Stimulated activated CD4-positive, alpha-beta T cell treated with anti-CD3 and anti-CD28 coated beads, TNF-alpha, amount 100 ng/mL, for 4 hours (primary cell): Measurements from ENCODE around the gene TRH.
"Not testable (repeated sequence)": the region's sequence is repeated elsewhere in the genome, so short reads cannot be mapped to it uniquely, and the experiment has no call there.

Experiments
- DNase-seq, 3 experiments: peaks; one replicate each; pipeline ENCODE4 v3.0.0-alpha.2; 2020; ENCODE audit warnings: low read depth in 3 of 3

The TRH gene

DNA sequence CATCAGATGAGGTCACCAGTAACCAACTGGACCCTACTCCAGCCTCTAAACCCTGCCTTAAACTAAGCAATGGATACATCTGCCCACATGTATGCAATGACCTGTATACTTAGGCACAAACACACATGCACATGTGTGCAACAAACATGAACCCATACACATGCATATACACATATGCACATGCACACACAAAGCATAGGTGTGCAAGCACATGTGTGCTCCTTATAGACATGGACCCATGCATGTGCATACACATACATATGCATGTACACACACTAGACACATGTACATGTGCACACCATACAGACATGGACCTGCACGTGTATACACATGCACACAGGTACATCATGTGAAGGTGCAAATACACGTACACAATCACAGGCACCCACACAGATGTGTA, 8.6 kb upstream of the TRH start:
- DNase-seq: no peak

- DNase-seq: no peak
These were observed 7.6 kb upstream of the TRH start for GRCh38 chr3:129966876-129967275.

GRCh38 chr3:129967761-129968160, 6.8 kb upstream of the TRH start:
- no peak for DNase-seq

DNA sequence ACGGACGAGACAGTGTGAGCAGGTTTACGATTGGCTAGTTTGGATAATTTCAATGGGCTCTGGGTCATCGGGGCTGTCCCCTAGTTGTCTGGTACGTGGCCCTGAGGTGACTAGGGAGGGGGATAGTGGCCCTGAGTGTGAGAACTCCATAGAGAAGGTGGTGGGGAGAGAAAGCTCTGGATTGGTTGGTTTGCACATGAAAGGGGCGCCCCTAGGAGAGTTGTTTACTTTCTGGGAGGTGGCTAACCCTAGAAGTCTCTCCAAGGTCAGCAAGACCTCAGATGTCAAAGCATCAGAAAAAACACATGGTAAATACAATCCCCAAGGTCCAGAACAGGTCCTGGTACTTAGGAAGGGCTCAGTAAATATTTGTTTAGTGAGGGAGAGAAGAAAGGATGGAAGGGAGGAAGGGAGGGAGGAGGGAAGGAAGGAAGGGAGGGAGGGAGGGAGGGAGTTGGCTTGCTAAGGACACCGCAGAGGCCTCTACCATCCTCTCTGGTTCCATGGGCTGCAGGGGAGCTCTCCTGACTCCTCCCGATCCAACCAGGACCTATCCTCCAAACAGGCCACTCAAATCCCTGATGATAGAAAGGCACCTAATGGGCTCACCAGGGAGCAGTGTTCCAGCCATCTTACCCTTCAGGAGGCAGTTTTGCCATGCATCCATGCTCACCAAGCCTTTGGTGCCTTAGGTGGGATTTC, 3.0 kb upstream of the TRH start:
- no peak for DNase-seq

DNA sequence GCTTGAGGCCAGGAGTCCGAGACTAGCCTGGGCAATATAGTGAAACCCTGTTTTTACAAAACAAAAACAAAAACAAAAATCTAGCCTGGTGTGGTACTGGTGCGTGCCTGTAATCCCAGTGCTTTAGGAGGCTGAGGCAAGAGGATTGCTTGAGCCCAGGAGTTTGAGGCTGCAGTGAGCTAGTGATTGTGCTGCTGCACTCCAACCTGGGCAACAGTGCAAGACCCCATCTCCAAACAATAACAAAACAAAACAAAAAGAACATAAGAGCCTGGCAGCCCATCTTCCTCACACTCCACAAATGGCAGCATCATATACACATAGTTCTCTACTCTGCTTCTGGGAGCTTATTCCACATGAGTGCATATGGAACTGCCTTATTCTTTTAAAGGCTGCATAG, 2.2 kb upstream of the TRH start:
- DNase-seq: no peak

GRCh38 chr3:129973853-129974563, 512 bp upstream of the TRH start:
- DNase-seq: no peak

GRCh38 chr3:129974833-129975704, 549 bp downstream of the TRH start:
- DNase-seq: no peak

- no peak for DNase-seq
These were observed 1.2 kb downstream of the TRH start for GRCh38 chr3:129975705-129976048.

DNA sequence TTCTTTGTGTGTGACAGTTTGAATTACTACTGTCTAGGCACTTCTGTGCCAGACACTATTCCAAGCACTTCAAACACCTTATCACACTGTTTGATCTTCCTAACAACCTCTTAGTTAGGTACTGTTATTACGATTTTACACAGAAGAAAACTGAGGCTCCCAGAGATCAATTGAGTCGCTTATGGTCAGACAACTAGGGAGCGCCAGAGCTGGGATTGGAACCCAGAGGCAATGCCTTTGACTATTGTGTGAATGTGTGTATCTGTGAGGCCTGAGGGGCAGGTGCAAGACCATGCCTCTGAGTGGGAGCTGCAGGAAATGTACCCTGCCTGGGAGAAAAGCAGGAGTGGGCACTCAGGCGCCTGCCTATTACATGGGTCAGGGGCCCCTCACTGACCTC, 1.8 kb downstream of the TRH start:
- DNase-seq: no peak

DNA sequence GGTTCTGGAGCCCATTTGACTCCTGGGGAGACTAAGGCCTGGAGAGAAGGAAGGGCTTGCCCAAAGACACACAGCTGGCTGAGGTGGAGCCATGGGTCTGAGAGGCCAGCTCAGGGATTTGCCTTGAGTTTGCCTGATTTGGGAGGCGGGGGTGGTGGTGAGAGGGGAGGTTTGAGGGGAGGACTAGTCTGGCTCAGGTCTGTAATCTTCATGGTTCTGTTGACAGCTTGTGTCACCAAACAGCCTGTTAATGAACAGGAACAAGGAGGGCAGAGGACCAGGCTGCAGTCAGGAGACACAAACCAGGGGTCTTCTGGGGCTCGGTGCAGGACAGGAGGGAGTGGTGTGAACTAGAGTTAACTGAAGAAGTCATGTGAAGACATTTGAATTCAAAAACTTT, 3.6 kb downstream of the TRH start:
- DNase-seq: no peak

- no peak for DNase-seq
These were observed 5.4 kb downstream of the TRH start for GRCh38 chr3:129979905-129980304.

- DNase-seq: no peak
These were observed 9.0 kb downstream of the TRH start for GRCh38 chr3:129983561-129983960.

DNA sequence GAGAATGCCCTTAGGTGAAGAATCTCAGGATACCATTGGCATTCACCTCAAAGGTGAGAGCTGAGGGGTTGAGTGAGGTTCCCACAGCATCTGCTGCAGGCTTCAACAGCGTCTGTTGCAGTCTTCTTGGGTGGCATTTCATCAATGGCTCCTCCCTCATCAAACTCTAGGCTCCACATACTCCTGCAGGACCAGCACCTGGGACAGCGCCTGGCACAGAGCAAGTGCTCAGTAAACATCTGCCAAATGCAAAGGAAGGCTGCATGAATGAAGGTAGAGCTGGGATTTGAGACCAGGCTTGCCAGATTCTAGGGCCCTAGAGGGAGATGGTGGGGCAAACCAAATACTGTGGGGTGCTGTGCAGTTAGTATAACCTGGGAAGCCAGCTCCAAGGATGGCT, 9.6 kb downstream of the TRH start:
- no peak for DNase-seq

DNA sequence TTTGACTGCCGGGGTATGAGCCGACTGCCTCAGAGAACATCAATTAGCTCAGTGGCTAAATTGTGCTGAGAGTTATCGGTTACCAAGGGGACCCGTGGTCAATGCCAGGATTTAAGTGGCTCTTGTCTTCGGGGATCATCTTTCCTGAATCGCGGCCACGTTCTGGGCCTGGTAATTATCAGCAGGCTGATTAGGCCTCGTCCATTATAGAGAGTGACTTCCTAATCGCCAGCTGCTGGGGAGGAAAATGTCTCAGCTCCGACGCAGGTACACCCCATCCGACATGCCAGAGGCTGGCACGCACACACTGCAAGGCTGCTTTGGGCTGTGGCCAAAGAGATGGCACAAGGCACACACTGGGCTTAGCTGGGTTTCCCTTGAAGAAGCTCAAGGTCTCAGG, 10.6 kb downstream of the TRH start:
- DNase-seq: no peak

- no peak for DNase-seq
These were observed 13.9 kb downstream of the TRH start for GRCh38 chr3:129988429-129988828.

DNA sequence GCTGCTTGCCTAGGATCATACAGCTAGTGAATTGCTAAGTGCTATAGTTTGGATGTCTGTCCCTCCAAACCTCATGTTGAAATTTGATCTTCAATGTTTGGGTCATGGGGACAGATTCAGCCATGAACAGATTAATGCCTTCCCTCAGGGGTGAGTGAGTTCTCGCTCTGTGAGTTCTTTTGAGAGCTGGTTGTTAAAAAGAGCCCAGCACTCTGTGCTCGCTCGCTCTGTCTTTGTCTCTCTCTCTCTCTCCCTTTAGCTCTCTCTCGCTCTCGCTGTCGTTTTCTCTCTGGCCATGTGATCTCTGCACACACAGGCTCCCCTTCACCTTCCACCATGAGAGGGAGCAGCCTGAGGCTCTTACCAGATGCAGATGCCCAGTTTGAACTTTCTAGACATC, 14.9 kb downstream of the TRH start:
- DNase-seq: no peak

GRCh38 chr3:129992781-129993180, 18.3 kb downstream of the TRH start:
- DNase-seq: no peak

DNA sequence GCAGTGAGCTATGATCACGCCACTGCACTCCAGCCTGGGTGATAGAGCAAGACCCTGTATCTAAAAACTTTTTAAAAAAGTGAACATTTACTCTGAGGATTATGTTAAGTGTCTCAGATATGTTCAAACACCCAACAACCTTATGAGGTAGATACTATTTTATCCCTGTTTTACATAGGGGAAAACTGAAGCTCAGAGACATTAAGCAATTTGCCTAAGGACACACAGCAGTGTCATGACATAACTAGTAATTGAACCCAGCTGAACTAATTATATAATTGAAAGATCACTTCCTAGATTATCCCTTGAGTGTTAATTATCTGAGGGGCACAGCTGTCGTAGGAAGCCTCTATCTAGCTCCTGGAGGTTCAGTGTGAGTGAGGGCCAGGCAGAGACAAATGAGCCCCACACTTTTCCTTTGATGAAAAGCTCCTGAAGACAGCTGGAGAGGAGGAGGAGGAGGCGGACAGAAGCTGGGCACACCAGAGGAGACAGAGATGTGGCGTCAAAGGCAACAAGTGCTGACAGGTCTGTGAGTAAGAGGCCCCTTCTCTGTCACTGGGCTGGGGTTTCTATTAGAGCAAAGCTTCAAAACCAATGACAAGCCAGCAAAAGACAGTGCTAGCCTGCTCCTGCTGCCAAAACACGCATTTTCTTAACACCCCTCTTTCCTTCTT, 20.5 kb downstream of the TRH start:
- DNase-seq: no peak

DNA sequence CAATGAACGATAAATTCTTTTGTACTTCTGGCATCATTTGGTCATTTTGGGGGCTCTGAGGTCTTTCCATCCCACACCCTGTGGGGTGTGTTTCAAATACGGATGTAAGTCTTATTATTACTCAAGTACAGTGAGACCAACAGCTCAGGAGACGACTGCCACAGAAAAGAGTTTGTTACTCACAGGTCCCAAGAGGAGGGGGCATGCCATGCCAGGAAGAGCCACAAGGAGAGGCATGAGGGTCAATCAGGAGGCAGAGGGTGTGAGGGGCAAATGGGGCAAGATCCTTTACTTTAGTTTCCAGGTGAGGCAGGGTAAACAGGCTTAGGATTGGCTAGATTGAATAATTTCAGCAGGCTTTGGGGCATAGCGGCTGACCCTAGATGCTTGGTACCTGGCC, 21.6 kb downstream of the TRH start:
- DNase-seq: no peak

GRCh38 chr3:129999176-129999575, 24.7 kb downstream of the TRH start:
- DNase-seq: not testable (repeated sequence)

- DNase-seq: peak; percentile 38 to 63 (median 42)
These were observed 28.4 kb downstream of the TRH start for GRCh38 chr3:130002666-130003598.
